NCI-H1048 (cell line): ENCODE results near the gene TMEM178A.
"Not testable (repeated sequence)": the region's sequence is repeated elsewhere in the genome, so short reads cannot be mapped to it uniquely, and the experiment has no call there.

ENCODE experiments used
- DNase-seq: peaks from one replicate; lab custom pipeline; 2025; lab: John Stamatoyannopoulos, UW

Gene TMEM178A

GRCh38 chr2:39648580-39648979, 17.1 kb upstream of the TMEM178A start:
- DNase-seq, result no peak

GRCh38 chr2:39649511-39649910, 16.2 kb upstream of the TMEM178A start:
- no peak for DNase-seq

- DNase-seq, result no peak
Measured at GRCh38 chr2:39650468-39650867, 15.2 kb upstream of the TMEM178A start.

GRCh38 chr2:39656215-39656614, 9.5 kb upstream of the TMEM178A start:
- not testable (repeated sequence) for DNase-seq

- no peak for DNase-seq
Measured at GRCh38 chr2:39657287-39657937, 8.3 kb upstream of the TMEM178A start.

GRCh38 chr2:39658371-39658770, 7.3 kb upstream of the TMEM178A start:
- no peak for DNase-seq

GRCh38 chr2:39659765-39660611, 5.7 kb upstream of the TMEM178A start:
- DNase-seq, result no peak

- no peak for DNase-seq
Measured at GRCh38 chr2:39660612-39661236, 5.0 kb upstream of the TMEM178A start.

GRCh38 chr2:39661826-39662225, 3.9 kb upstream of the TMEM178A start:
- DNase-seq, result no peak

- DNase-seq, result no peak
Measured at GRCh38 chr2:39663187-39663930, 2.4 kb upstream of the TMEM178A start.

- no peak for DNase-seq
Measured at GRCh38 chr2:39664232-39664887, 1.4 kb upstream of the TMEM178A start.

- no peak for DNase-seq
Measured at GRCh38 chr2:39664888-39665591, 677 bp upstream of the TMEM178A start.

GRCh38 chr2:39666491-39667101, 879 bp downstream of the TMEM178A start:
- no peak for DNase-seq

GRCh38 chr2:39667104-39667885, 1.6 kb downstream of the TMEM178A start:
- no peak for DNase-seq

- no peak for DNase-seq
Measured at GRCh38 chr2:39667886-39668276, 2.2 kb downstream of the TMEM178A start.

GRCh38 chr2:39668576-39669080, 2.9 kb downstream of the TMEM178A start:
- no peak for DNase-seq

- DNase-seq, result no peak
Measured at GRCh38 chr2:39671604-39672003, 5.9 kb downstream of the TMEM178A start.

- DNase-seq, result no peak
Measured at GRCh38 chr2:39673018-39673417, 7.3 kb downstream of the TMEM178A start.

GRCh38 chr2:39676342-39676741, 10.6 kb downstream of the TMEM178A start:
- DNase-seq, result no peak

GRCh38 chr2:39678170-39678569, 12.5 kb downstream of the TMEM178A start:
- DNase-seq, result no peak
